ENCODE data around the gene LDB2.

Gene LDB2

DNA sequence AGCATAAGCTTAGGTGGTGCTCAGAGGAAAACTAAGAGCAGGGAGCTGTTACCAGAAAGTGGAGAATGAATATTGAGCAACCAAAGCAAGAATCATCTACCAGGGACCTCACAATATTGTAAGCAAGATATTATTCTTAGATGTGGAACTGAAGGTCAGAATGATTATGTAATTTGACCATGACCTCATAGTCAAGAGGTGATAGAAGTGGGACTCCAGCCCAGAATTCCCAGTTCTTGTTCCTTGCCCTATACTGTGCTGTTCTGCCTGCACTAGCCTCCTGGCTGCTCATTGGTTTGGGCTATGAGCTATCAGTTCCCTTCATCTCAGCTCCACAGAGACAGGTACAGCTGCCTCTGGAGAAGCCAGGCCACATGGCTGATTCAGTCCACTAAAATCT, 229.4 kb downstream of the LDB2 start:
- Histone ChIP-seq H3K27ac (ENCODE audit: low read depth, low read length, severe bottlenecking) (no peak overlapping the region), H3K36me3 (ENCODE audit: control insufficient read depth, insufficient read depth, low read length) (peaks cover 33% of the 10 kb centered on the region), H3K4me3 (ENCODE audit: extremely low read depth, insufficient read depth, low read length, poor library complexity, severe bottlenecking) (no peak overlapping the region), H3K4me1 (ENCODE audit: control insufficient read depth, insufficient read depth, low read length, poor library complexity, severe bottlenecking) (no peaks in the 10 kb centered on the region), H3K9me3 (ENCODE audit: control insufficient read depth, low read length) (no peaks in the 10 kb centered on the region)

DNA sequence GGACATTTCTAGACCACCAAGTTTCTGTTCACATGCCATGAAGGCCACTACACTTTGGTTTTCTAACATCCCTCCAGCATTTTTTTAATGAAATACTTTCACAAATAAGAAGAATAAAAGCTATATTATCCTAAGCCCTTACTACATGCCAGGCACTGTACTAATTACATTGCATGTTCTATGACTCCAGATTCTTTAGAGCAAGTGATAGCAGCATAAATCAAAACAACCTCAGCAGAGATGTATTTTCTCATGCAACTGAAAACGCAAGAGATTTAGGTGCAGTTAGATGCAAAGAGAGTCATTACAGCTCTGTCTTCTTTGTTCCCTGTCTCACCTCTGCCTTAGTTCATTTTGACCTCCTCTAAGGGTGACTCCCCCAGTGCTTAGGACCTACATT, 230.0 kb downstream of the LDB2 start:
- WGBS, 2 experiments (ENCODE audit: insufficient coverage in 2 of 2): 100% methylated on average over 1 of the region's 1 CpG
- H3K27ac ChIP-seq (ENCODE audit: low read depth, low read length, severe bottlenecking): no peak overlapping the region

DNA sequence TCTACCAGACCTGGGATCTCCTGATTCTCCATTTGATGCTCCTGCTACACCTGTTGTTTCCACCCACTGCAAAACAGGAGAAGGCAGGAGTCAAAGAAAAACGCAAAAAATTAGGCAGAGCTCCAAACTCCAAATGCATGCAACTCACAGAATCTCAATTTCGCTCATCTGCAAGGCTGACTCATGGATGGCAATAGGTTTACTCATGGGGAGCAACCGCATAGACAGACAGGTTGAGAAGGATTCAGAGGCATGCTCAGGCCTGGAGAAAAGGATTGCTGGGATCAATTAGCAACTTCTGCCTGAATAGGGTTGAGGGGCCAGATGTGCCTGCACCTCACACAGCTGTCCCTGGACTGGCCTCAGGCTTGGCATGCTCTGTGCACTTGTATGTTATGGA, 231.0 kb downstream of the LDB2 start:
- H3K36me3 ChIP-seq (ENCODE audit: control insufficient read depth, insufficient read depth, low read length): peaks cover 45% of the 10 kb centered on the region
- H3K9me3 ChIP-seq (ENCODE audit: control insufficient read depth, low read length): no peaks in the 10 kb centered on the region
- no peak overlapping the region for H3K27ac ChIP-seq (ENCODE audit: low read depth, low read length, severe bottlenecking)
- WGBS, 2 experiments (ENCODE audit: insufficient coverage in 2 of 2): 92 to 100% methylated on average over 2 of the region's 3 CpGs
- H3K4me1 ChIP-seq (ENCODE audit: control insufficient read depth, insufficient read depth, low read length, poor library complexity, severe bottlenecking): no peaks in the 10 kb centered on the region
- no peak overlapping the region for H3K4me3 ChIP-seq (ENCODE audit: extremely low read depth, insufficient read depth, low read length, poor library complexity, severe bottlenecking)

More for the DNA sequence above, 230.0 kb downstream of the LDB2 start:
- H3K4me3 ChIP-seq (ENCODE audit: extremely low read depth, insufficient read depth, low read length, poor library complexity, severe bottlenecking): no peak overlapping the region
- peaks cover 38% of the 10 kb centered on the region for H3K36me3 ChIP-seq (ENCODE audit: control insufficient read depth, insufficient read depth, low read length)
- H3K9me3 ChIP-seq (ENCODE audit: control insufficient read depth, low read length): no peaks in the 10 kb centered on the region
- no peaks in the 10 kb centered on the region for H3K4me1 ChIP-seq (ENCODE audit: control insufficient read depth, insufficient read depth, low read length, poor library complexity, severe bottlenecking)

DNA sequence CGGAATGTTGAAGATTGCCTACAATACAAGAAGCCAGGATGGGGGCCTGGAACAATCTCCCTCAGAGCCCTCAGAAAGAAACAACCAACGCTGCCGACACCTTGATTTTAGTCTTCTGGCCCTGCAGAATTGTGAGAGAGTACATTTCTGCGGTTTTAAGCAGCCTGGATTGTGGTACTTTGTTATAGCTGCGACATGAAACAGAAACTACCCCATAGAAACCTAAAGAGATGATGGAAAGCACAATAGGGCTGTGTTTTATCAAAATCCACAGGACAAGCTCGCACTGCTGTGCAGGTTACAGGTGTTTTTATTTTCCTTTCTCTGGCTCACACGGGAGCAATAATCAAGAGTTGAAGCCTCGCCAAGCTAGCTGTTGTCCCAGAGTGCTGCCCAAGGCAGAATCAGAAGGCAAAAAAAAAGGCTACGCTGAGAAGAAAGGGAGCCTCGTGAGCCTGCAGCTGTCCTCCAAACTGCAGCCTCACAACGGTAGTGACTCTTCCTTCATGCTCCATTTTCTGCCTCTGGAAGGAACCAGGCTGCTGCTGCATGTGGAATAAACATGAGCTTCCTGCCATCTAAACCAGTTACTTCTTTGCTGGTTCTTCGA, 232.4 kb downstream of the LDB2 start:
- Histone ChIP-seq H3K9me3 (ENCODE audit: control insufficient read depth, low read length) (no peaks in the 10 kb centered on the region), H3K27ac (ENCODE audit: low read depth, low read length, severe bottlenecking) (no peak overlapping the region), H3K4me3 (ENCODE audit: extremely low read depth, insufficient read depth, low read length, poor library complexity, severe bottlenecking) (no peak overlapping the region), H3K4me1 (ENCODE audit: control insufficient read depth, insufficient read depth, low read length, poor library complexity, severe bottlenecking) (no peaks in the 10 kb centered on the region), H3K36me3 (ENCODE audit: control insufficient read depth, insufficient read depth, low read length) (peaks cover 45% of the 10 kb centered on the region)
- 93 to 94% methylated on average over 8 to 10 of the region's 12 CpGs for WGBS, 2 experiments (ENCODE audit: insufficient coverage in 2 of 2)

DNA sequence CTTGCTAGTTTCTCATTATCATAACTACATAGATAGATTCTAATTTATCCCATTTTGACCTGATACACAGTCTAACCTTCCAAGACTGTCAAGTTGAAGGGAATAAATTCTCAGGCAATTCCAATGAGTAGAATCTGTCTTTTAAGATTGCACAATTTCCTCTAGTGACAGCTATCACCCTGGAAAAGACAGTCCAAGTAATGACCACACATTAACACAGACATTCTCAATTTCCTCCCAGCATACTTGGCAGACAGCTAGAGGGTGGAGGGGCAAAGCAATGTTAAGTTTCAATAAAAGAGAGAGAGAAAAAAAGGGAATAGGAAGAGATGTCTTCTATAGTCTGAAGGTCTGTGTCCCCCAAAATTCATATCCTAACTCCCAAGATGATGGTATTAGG, 234.7 kb downstream of the LDB2 start:
- Histone ChIP-seq H3K4me3 (ENCODE audit: extremely low read depth, insufficient read depth, low read length, poor library complexity, severe bottlenecking) (no peak overlapping the region), H3K27ac (ENCODE audit: low read depth, low read length, severe bottlenecking) (no peak overlapping the region)

DNA sequence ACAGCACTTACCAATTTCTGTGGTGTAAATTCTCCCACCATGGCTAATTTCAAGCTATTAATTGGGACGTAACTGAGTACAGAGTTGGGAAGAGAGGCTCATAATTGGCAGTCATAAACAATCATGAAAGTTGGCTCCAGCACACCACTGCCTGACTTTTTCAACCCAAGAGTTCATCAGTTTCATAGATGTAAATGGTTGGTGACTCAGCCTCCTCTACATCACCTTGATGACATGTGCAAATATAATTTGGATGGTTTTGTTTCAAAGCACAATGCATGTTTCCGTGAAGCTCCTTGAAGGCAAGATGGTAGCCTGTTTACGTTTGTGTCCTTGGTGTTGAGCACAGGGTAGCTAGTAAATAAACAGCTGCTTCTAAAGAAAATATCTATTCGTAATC, 235.1 kb downstream of the LDB2 start:
- Histone ChIP-seq H3K4me3 (ENCODE audit: extremely low read depth, insufficient read depth, low read length, poor library complexity, severe bottlenecking) (no peak overlapping the region), H3K36me3 (ENCODE audit: control insufficient read depth, insufficient read depth, low read length) (peaks cover 47% of the 10 kb centered on the region), H3K27ac (ENCODE audit: low read depth, low read length, severe bottlenecking) (no peak overlapping the region), H3K9me3 (ENCODE audit: control insufficient read depth, low read length) (no peaks in the 10 kb centered on the region), H3K4me1 (ENCODE audit: control insufficient read depth, insufficient read depth, low read length, poor library complexity, severe bottlenecking) (no peaks in the 10 kb centered on the region)
- WGBS, 2 experiments (ENCODE audit: insufficient coverage in 2 of 2): 100% methylated on average over 1 to 2 of the region's 4 CpGs

More for the DNA sequence above, 234.7 kb downstream of the LDB2 start:
- H3K4me1 ChIP-seq (ENCODE audit: control insufficient read depth, insufficient read depth, low read length, poor library complexity, severe bottlenecking): no peaks in the 10 kb centered on the region
- no peaks in the 10 kb centered on the region for H3K9me3 ChIP-seq (ENCODE audit: control insufficient read depth, low read length)
- H3K36me3 ChIP-seq (ENCODE audit: control insufficient read depth, insufficient read depth, low read length): peaks cover 47% of the 10 kb centered on the region

DNA sequence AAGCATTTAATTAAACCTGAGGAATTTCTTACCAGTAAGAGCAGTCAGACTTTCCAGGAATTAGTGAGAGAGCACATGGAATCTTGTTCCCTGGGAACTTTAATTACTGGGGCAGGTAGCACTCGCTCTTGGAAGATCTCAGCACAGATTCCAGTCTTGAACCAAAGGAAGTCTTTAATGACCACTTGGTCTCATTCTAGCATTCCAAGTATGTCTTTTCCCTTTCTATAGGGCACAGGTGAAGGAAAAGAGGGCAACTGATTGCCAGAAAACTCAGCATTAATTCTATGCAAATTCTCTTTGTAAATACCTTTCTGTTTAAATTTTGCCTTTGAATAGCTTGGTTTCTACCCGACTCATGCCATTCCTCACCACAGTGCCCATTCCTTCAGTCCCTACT, 236.6 kb downstream of the LDB2 start:
- no peaks in the 10 kb centered on the region for H3K9me3 ChIP-seq (ENCODE audit: control insufficient read depth, low read length)
- 94 to 100% methylated on average over 1 to 2 of the region's 2 CpGs for WGBS, 2 experiments (ENCODE audit: insufficient coverage in 2 of 2)
- H3K27ac ChIP-seq (ENCODE audit: low read depth, low read length, severe bottlenecking): no peak overlapping the region
- H3K36me3 ChIP-seq (ENCODE audit: control insufficient read depth, insufficient read depth, low read length): peaks cover 41% of the 10 kb centered on the region
- H3K4me3 ChIP-seq (ENCODE audit: extremely low read depth, insufficient read depth, low read length, poor library complexity, severe bottlenecking): no peak overlapping the region
- H3K4me1 ChIP-seq (ENCODE audit: control insufficient read depth, insufficient read depth, low read length, poor library complexity, severe bottlenecking): no peaks in the 10 kb centered on the region

DNA sequence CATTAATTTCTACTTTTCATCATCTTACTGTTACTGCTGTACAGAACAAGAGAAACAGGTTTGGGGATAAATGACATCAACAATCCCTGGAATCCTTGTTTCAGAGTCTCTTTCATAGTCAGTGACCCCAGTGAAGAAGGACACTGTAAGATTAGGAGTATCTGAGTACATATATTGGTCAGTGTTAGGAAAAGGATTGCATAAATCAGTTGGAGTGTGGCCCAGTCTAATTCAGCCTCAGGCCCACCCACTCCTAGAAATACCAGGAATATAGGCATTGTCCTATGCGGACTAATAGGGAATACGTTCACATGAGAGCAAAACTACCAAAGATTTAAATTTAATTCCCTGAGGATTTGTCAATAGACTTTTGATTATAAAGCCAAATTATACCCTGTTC, 237.8 kb downstream of the LDB2 start:
- Histone ChIP-seq H3K4me1 (ENCODE audit: control insufficient read depth, insufficient read depth, low read length, poor library complexity, severe bottlenecking) (no peaks in the 10 kb centered on the region), H3K4me3 (ENCODE audit: extremely low read depth, insufficient read depth, low read length, poor library complexity, severe bottlenecking) (no peak overlapping the region), H3K9me3 (ENCODE audit: control insufficient read depth, low read length) (no peaks in the 10 kb centered on the region), H3K36me3 (ENCODE audit: control insufficient read depth, insufficient read depth, low read length) (peaks cover 32% of the 10 kb centered on the region), H3K27ac (ENCODE audit: low read depth, low read length, severe bottlenecking) (no peak overlapping the region)
- WGBS, 2 experiments (ENCODE audit: insufficient coverage in 2 of 2): no CpG with 5 or more reads among the region's 2 CpGs

DNA sequence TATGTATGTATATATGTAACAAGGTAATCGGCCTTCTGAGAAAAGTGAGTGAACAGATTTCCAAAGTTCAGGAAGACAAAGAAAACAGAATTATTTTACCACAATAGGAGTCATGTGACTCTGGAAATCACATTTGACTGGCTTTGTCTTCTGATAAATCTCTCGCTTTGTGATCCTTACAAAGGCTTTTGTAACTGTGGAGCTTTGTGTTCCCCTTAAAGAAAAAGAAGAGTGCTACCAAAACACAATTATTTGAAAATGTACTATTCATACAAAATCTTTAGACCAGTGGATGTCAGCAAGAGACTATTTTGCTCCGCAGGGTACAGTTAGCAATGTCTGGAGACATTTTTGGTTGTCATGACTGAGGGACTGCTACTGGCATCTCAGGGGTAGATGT, 238.8 kb downstream of the LDB2 start:
- Histone ChIP-seq H3K4me1 (ENCODE audit: control insufficient read depth, insufficient read depth, low read length, poor library complexity, severe bottlenecking) (no peaks in the 10 kb centered on the region), H3K36me3 (ENCODE audit: control insufficient read depth, insufficient read depth, low read length) (peaks cover 27% of the 10 kb centered on the region), H3K4me3 (ENCODE audit: extremely low read depth, insufficient read depth, low read length, poor library complexity, severe bottlenecking) (no peak overlapping the region), H3K9me3 (ENCODE audit: control insufficient read depth, low read length) (no peaks in the 10 kb centered on the region), H3K27ac (ENCODE audit: low read depth, low read length, severe bottlenecking) (no peak overlapping the region)
- WGBS, 2 experiments (ENCODE audit: insufficient coverage in 2 of 2): 100% methylated on average over 1 of the region's 3 CpGs; no CpG with 5 or more reads in 1 of the 2 experiments

DNA sequence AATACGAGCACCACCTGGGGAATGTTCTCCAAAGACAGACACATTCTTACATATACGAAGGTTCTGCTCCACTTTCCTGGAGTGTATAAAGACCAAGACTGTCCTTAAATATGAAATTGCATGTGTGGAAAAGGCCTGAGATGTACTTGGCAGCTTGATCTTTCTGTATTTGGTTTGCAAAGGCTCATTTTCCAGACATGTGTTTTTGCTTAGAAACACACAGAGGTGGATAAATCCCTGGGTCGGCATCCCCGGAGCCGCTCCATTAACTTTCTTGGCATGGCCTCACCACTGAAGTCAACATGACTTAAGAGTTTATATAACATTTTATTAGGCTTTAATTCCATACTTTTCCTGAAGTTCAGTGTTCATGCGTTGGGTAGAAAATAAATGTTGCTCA, 239.4 kb downstream of the LDB2 start:
- Histone ChIP-seq H3K9me3 (ENCODE audit: control insufficient read depth, low read length) (no peaks in the 10 kb centered on the region), H3K36me3 (ENCODE audit: control insufficient read depth, insufficient read depth, low read length) (peaks cover 24% of the 10 kb centered on the region), H3K27ac (ENCODE audit: low read depth, low read length, severe bottlenecking) (no peak overlapping the region), H3K4me1 (ENCODE audit: control insufficient read depth, insufficient read depth, low read length, poor library complexity, severe bottlenecking) (no peaks in the 10 kb centered on the region), H3K4me3 (ENCODE audit: extremely low read depth, insufficient read depth, low read length, poor library complexity, severe bottlenecking) (no peak overlapping the region)
- 100% methylated on average over 2 to 3 of the region's 6 CpGs for WGBS, 2 experiments (ENCODE audit: insufficient coverage in 2 of 2)

DNA sequence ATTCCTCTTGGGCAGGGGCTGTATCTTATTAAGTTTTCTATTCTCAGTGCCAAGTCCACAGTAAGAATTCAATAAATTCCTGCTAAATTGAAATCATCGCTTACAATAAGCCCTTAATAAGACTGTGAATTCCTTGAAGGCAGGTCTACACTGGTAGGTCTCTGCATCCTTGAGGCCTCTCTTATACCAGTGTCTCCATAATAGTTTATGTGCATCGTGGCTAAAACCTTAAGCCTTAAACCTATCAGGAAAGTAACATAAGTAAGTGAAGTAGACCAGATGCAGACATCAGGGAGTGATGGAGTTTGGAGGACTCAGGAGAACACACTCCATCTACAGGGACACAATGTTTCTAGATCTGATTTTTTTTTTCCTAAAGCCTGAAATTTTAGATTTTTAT, 240.3 kb downstream of the LDB2 start:
- no peak overlapping the region for H3K4me3 ChIP-seq (ENCODE audit: extremely low read depth, insufficient read depth, low read length, poor library complexity, severe bottlenecking)
- no peaks in the 10 kb centered on the region for H3K4me1 ChIP-seq (ENCODE audit: control insufficient read depth, insufficient read depth, low read length, poor library complexity, severe bottlenecking)
- WGBS, 2 experiments (ENCODE audit: insufficient coverage in 2 of 2): 100% methylated on average over 2 of the region's 2 CpGs; no CpG with 5 or more reads in 1 of the 2 experiments
- peaks cover 18% of the 10 kb centered on the region for H3K36me3 ChIP-seq (ENCODE audit: control insufficient read depth, insufficient read depth, low read length)
- H3K9me3 ChIP-seq (ENCODE audit: control insufficient read depth, low read length): no peaks in the 10 kb centered on the region
- no peak overlapping the region for H3K27ac ChIP-seq (ENCODE audit: low read depth, low read length, severe bottlenecking)
